Femur (tissue), 1 donor: ENCODE data around the gene CNTNAP2.
"Not testable (repeated sequence)": the region's sequence is repeated elsewhere in the genome, so short reads cannot be mapped to it uniquely, and the experiment has no call there.

ENCODE experiments used
- DNase-seq: peaks from one replicate; pipeline ENCODE4 v3.0.0-alpha.2; 2017

Gene CNTNAP2

DNA sequence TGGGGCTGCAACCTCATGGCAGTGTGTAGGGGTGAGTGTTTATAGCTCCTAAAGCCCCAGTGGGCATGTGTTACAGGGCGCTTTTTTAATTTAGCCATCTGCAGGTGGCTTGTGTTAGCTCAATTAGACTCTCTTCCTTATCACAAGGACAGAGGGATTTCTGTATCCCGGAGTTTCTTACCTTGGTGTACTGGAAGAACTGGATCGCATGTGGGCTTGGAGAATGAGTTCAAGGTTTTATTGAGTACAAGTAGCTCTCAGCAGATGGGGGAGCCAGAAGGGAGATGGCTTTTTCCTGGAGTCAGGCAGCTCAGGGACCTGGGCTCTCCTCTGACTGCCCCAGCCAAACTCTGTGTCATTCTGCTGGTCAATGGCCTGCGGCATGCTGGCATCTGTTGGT is 2320.4 kb downstream of the CNTNAP2 start:
- DNase-seq, result no peak

DNA sequence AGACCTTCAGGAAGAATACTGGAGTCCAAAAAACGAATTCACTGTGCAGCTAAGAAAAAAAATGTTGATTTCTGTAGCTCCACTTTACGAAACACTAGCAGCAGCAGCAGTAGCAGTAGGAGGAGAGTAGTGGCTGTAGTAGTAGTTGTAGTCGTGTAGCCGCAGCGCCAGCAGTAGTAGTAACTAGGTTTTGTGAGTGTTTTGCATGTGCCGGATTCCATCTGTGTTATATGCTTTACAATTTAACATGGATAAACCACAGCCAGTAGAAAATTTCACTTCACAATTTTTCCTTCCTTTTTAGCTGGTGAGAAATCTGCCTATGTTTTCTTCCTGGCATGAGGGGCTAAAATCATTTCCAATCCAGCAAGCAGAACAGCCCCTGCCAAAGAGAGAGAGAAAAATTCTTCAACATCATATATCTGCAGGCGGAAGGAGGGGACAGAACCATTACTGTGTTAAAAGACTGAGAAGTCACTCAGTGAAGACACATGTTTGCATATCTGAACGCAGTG is 2325.6 kb downstream of the CNTNAP2 start:
- DNase-seq, result no peak

DNA sequence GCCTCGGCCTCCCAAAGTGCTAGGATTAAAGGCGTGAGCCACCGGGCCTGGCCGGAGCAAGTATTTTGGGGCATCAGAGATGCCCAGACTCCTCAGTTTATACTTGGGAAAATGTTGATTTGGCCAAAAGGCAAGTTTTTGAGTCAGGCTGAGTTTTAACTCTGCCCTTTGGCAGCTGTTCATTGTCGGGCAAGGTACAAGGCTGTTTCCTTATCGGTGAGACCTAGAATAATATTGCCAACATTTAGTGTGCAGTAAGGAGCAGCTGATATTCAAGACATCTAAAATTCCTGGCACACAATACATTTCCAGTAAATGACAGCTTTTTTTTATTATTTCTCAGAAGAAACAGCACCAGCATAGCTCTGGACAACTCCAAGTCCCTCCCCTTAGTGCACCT is 2326.3 kb downstream of the CNTNAP2 start:
- no peak for DNase-seq

DNA sequence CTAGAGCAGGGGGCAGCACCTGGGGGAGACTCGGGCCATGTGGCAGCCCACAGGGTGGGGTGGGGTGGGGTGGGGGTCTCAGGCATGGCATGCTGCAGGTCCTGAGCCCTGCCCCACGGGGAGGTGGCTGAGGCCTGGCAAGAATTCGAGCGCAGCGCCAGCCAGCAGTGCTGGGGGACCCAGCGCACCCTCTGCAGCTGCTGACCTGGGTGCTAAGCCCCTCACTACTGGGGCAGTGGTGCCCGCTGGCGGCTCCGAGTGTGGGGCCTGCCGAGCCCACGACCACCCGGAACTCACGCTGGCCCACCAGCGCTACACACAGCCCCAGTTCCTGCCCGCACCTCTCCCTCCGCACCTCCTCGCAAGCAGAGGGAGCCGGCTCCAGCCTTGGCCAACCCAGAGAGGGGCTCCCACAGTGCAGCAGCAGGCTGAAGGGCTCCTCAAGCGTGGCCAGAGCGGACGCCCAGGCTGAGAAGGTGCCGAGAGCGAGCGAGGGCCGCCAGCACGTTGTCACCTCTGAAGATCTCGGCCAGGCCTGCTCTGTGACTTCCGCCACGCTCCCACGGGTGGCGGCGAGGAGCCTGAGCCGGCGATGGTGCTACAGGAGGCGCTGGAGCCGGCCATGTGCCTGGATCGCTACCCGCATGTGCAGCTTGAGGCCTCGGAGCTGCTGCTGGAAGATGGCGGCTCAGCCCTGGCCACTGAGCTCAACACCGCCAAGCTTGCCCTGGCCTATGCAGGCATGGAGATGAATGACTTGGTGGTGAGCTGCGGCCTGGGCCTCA is 2328.9 kb downstream of the CNTNAP2 start:
- DNase-seq, result no peak

DNA sequence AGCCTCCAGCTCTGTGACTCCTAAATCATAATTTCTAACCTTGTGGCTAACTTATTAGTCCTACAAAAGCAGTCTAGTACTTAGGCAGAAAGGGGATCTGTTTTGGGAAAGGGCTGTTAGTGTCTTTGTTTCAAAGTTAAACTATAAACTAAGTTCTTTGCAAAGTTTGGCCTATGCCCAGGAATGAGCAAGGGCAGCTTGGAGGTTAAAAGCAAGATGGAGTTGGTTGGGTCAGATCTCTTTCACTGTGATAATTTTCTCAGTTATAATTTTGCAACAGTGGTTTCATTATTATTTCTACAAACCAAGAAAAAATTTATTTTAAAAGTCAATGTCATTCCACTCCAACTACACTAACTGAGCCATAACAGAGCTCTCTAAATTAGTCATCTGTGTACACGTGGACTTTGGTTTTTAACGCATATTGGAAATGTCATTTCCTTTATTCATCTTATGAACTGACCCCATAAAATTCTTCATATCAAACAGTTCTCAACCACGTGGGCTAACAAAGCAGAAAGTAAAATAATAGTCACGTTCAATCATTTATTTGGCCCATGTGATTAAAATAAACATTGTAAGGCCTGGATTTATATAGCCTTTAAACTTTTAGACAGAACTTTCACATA is 2330.7 kb downstream of the CNTNAP2 start:
- DNase-seq, result no peak

DNA sequence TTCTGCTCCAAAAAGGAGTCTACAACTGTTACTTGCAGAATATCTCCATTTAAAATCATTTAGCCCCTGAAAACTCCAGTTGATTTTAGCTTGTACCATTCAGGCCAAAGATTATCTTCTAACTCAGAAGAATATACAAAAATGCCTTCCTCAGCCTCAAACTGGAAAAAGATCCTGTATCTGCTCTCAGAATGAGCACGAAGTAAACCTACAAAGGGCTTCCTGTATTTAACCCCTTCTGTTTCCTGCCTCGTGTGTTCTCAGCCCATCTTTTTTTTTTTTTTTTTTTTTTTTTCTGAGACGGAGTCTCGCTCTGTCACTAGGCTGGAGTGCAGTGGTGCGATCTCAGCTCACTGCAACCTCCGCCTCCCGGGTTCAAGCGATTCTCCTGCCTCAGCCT is 2334.9 kb downstream of the CNTNAP2 start:
- not testable (repeated sequence) for DNase-seq

DNA sequence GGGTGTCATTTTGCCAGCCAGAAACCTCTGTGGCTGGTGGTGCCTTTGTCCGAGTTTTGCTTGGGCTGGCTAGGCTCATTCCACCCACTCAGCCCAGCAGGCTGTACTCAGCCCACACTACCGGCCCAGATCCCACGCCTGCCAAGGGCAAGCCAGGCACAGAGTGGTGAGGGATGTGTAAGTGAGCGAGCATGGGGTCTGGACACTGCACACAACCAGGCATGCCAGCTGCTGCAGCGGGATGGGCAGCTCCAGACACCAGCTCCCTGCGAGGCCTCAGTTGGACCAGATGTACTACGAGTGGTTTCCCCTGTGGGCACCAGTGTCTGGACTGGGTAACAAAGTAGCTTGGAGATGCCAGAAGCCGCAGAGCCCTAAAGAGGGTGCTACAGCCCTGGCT is 2339.8 kb downstream of the CNTNAP2 start:
- no peak for DNase-seq

DNA sequence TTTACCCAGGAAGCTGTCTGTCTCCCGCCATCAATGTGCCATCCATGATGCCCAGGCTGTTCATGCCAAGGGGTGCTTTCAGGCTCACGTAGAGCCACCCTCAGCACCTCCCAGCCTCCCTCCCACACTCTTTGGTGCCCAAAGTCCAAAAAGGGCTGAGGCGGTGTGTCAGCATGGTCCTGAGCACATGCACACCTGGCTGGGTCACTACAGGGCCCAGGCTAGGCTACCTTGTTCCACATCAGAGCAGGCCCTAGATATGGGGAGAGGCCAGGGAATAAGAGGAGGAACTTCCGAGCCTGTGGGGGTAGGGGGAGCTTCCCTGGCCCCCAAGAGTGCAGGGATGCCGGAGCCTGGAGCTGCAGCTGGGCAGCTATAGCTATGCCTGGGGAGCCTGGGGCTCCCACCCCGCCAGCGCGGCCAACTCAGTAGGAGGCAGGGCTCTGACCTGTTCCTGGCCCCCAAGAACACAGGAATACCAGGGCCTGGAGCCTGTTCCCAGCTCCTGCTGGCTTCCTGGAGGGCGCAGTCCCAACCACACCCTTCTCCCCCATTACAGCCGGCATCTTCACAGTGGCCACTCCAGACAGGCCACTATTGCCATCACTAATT is 2340.8 kb downstream of the CNTNAP2 start:
- no peak for DNase-seq

DNA sequence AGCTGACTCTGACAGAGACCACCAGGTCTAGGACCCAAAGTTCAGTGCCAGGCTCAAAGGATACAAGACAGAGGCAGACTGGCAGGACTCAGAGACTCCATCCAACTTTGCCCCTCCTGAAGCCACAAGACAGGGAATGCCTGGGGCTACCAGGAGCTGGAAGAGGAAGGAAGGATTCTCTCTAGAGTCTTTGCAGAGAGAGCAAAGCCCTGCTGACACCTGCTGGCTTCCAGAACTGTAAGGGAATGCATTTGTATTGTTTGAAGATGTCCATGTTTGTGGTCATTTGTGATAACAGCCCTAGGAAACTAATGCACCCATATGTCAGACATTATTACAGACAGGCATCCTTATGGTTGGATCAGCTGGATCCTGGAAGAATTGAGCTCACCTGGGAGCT is 2341.7 kb downstream of the CNTNAP2 start:
- DNase-seq, result no peak

DNA sequence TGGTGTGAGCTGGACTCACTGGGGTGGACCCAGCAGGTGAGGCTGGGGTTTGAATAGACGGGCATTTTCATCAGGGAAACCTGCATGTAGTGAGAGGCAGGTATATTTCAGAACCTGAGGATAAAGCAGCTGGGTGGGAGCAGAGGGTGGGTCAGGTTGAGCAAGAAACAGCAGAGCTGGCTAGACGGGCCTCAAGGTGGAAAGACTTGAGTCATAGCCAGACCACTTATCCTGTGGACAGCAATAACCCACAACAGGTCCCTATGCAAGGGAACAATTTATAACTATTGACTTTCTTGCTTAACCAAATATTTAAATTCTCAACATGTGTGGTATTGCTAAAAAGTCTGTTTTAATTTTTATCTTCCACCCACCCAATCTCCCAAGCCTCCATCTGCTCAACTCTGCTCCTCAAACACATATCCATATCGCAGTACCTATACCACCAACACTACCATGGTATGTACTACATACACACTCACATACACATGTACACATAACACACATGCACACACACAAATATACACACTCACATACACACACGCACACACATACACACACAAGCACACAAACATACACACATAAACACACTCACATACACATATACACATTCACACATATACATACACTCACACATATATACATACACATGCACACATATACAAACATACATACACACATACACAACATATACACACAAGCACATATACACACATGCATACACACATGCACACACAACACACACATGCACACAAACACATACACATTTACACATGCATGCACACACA is 2345.0 kb downstream of the CNTNAP2 start:
- DNase-seq, result no peak

DNA sequence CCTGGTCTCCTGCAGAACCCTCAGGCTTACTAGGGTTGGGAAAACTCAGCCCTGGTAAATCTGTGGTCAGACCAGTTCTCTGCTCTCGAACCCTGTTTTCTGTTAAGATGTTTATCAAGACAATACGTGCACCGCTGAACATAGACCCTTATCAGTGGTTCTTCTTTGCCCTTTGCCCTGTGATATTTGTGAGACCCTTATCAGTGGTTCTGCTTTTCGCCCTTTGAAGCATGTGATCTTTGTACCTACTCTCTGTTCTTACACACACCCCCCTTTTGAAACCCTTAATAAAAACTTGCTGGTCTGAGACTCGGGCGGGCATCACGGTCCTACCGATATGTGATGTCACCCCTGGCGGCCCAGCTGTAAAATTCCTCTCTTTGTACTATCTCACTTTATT is 2346.2 kb downstream of the CNTNAP2 start:
- not testable (repeated sequence) for DNase-seq

DNA sequence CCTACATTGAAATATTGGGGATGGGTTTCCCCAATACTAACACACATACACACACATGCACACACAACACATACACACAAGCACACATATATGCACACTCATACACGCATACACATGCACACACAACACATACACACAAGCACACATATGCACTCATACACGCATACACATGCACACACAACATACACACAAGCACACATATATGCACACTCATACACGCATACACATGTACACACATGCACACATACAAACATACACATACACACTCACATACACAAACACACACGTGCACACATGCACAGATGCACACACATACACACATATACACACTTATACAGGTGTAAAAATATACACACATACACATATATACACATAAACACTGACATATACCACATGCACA is 2346.6 kb downstream of the CNTNAP2 start:
- no peak for DNase-seq

DNA sequence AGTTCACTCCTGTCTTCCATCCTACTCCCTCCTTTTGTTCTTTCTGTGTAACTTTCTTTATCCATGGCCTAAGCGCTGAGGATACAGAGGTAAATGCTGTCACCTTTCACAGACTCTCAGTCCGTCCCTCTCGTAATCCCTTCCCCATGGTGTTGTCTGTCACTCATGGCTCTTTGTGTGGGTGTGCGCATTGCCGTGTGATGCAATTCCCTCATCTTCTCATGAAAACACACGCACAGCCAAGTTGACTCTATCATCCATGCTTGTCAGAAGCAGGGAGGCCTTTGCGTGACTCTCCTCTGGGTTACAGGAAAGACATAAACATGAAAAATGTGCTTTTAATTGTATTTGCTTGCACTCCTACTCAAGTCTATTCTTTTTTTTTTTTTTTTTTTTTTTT is 2348.3 kb downstream of the CNTNAP2 start:
- no peak for DNase-seq

DNA sequence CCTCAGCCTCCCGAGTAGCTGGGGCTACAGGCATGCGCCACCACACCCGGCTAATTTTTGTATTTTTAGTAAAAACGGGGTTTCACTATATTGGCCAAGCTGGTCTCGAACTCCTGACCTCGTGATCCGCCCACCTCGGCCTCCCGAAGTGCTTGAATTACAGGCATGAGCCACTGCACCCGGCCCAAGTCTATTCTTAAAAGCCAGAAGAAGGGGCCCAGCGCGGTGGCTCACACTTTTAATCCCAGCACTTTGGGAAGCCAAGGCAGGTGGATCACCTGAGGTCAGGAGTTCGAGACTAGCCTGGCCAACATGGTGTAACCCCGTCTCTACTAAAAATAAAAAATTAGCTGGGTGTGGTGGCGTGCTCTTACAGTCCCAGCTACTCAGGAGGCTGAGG is 2348.8 kb downstream of the CNTNAP2 start:
- not testable (repeated sequence) for DNase-seq

DNA sequence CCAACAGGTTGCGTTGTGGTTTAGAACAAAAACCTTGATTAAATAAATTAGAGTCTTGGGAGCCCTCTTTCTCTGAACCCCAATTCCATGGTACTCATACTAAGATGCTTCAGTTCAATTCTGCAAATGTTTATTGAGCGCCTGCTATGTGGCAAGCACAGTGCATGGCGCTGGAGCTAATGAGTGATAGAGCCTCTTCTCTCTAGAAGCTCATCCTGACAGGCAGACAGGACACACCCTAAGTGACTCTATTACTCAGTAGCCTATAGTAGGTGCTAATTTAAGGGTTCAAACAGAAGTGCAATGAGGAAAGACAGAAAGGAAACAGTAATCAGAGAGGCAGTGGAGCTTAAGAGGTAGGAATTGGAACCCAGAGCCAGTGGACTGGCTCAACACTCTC is 2349.5 kb downstream of the CNTNAP2 start:
- no peak for DNase-seq

DNA sequence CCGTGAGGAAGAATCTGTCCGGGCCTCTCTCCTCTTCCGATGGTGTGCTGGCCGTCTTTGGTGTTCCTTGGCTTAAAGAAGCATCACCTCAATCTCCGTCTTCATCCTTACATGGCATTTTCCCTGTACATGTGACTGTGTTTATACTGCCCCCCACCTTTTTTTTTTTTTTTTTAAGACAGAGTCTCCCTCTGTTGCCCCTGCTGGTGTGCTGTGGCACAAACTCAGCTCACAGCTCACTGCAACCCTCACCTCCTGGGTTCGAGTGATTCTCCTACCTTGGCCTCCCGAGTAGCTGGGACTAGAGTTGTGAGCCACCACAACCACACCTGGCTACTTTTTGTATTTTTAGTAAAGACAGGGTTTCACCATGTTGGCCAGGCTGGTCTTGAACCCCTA is 2352.1 kb downstream of the CNTNAP2 start:
- DNase-seq, result no peak
